GM18505 (cell line): Measurements from ENCODE around the gene ADAM33.

Source experiments
- ATAC-seq: cut with Tn5 transposase; IDR thresholded peaks from one replicate; pipeline ENCODE4 v1.9.1; 2021; ENCODE audit not compliant: unreplicated experiment
- POLR2A ChIP-seq: IDR thresholded peaks from 4 replicates; pipeline ENCODE4 v1.6.1; 2011; ENCODE audit warnings: borderline replicate concordance; ENCODE audit not compliant: insufficient read depth, insufficient read length; ENCODE audit errors: extremely low read depth

ADAM33 gene

DNA sequence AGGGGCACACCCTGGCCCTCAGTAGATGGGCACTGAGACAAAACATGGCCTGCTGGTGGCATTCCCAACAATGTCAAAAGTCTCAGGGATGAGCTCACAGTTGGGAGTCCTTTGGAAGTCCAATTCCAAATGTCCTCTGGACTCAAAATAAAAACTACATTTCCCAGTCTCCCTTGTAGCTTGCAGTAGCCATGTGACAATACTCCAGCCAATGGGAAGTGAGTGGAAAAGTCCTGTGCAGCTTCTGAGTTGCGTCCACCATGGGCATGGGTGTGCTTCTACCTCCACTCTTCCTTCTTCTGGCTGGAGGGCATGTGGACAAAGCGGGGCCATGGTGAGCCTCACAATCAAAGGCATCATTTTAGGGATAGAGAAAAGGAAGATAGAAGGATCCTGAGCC lies 5.8 kb upstream of the ADAM33 start:
- TF ChIP-seq POLR2A: no peak
- ATAC-seq: no peak

DNA sequence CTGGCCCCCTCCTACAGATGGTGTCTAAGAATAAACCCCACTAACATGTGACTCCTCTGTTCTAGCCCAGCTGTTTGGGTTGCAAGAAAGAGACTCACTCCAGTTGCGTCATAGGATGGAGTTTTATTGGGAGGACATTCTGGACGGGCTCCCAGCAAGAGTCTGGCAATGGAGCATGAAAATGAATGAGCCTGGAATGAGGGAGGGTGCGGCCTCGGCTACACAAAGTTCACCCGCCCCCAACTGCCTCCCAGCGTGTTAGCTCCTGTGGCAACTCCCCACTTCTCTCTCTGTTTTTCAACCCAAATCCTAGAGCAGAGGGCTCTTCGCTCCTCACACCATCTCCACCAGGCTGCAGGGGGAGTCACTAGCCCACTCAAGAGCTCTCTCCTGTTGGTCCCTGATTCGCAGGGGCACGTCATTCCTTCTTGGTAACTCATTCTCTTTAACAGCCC lies 5.1 kb upstream of the ADAM33 start:
- ATAC-seq: no peak

DNA sequence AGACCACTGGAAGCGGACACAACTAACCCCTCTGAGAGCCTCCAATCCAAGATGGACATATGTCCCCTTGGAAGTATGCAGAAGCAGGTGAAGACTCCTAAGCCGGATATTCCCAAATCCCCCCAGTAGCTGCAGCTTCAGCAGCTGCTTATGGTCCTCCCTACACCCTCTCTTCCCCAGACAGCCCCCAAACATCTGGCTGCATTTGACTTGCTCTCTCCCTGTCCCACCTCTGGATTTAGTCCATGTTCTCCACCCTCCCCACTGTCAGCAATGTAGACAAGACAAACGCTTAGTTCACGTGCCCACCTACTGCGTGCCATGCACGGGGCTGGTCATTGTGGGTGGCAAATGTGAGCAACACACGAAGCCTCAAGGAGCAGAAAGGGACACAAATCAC lies 4.6 kb upstream of the ADAM33 start:
- TF ChIP-seq POLR2A: no peak
- no peak for ATAC-seq

More for the DNA sequence above, 5.1 kb upstream of the ADAM33 start:
- TF ChIP-seq POLR2A: no peak

DNA sequence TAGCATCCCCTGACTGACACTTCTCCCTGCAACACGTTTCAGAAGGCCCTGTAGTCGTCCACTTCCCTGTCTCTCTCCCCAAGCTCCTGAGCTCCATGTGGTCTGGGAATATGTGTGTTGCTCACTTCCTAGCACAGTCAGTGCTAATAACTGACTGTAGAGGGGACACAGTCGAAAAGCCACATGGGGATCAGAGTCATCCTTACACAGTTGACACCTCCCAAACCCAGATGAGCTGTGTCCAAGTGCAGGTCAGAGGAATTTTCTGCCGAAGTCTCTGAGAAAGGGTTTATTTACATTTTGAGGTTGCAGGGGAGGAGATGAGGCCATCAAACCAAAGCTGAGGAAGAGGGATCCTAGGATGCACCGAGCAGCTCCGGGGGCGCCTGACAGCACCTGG lies 3.5 kb upstream of the ADAM33 start:
- no peak for TF ChIP-seq POLR2A
- no peak for ATAC-seq

DNA sequence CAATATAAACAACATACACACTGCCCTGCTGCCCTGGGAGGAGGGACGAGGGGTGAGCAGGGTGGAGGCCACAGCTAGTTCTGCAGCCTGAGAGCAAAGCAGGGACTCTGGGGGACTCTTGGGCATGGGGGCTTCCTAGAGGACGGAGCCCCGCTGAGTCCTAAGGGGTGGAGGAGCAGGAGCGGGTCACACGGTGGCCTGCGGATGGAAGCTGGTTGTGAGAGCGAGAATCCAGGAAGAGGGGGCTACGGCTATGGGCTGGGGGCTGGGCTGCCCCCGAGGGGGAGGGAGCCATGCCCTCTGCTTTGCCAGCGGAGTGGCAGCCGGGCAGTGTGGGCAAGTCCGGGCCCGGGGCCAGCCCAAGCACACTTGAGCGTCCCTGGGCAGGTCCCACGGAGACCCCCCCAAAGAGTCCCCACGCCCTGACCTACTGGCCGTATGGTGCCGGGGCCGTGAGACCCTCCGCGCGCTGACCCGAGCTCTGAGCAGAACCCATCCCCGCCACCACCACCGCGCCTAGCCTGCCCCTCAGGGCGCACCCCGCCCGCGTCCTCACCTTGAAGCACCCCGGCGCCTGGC lies 369 bp downstream of the ADAM33 start:
- ATAC-seq: no peak
- no peak for TF ChIP-seq POLR2A

DNA sequence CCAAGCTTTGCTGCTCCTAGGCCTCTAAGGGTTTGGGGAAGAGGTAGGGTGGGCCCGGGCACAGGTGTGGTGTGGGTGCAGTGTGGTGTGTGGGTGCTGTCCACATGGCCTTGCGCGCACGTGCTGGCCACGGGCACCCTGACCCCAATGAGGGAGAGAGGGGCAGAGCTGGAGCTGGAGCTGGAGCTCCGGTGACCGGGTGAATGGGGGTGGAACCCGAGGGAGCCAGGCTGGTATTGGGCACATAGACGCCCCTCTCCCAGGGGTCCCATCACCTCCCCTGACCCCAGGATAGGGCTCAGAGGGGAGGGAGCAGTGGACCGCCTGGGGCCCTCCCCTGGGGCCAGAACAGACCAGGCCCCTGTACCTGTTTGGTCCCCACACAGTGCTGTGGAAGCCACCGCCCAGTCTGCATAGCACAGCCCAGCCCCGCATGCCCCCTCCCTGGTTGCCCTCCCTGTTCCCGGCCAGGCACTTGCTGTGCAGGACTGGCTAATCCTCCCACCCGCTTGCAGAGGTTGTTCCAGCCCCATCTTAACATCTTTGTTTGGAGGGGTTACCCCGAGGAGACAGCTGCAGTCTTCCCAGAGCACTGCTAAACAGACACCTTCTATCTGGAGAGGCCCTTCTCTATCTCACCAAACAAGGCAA lies 984 bp downstream of the ADAM33 start:
- TF ChIP-seq POLR2A: no peak
- ATAC-seq: no peak

DNA sequence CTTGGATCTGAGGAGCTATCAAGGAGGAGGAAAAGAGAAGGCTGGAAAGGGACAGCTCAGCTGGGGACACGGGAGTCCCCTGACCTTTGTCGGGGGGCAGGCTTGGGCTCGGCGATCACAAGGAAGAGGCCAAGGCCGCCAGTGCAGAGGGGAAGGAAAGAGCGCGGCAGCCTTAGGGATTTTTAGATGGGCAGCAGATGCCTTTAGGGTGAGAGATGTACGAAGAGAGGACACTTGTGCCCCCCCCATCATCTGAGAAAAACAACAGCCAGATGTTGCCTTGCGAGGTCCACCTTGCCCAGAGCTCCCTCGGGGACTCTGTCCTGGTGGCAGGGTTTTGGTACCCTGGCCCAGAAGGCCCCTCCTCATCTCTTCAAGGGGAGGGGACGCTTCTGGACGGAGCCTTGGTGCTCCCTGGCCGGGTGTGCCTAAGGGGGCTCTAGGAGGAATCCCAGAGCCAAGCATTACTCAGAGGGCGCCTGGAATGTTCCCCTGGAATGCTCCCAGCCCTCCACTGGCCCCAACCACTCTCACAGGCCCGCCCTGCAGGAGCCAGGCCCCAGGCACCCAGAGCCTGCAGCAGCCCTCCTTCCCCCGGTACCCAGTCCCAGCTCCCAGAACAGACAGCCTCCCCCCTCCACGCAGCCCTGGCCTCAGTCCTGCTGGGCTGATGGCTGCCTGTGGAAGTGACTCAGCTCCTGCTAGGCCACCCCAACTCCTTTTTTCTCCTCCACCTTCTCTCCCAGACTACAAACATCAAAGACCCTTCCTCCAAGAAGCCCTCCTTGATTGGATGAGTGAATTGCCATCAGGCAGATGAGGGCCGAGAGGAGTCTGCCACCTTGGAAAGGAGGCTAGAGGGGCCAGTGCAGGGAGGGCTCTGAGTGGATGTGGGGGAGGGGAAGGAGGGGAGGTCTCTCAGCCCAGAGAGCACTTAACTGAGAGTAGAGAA lies 1.8 kb downstream of the ADAM33 start:
- TF ChIP-seq POLR2A: no peak
- no peak for ATAC-seq

DNA sequence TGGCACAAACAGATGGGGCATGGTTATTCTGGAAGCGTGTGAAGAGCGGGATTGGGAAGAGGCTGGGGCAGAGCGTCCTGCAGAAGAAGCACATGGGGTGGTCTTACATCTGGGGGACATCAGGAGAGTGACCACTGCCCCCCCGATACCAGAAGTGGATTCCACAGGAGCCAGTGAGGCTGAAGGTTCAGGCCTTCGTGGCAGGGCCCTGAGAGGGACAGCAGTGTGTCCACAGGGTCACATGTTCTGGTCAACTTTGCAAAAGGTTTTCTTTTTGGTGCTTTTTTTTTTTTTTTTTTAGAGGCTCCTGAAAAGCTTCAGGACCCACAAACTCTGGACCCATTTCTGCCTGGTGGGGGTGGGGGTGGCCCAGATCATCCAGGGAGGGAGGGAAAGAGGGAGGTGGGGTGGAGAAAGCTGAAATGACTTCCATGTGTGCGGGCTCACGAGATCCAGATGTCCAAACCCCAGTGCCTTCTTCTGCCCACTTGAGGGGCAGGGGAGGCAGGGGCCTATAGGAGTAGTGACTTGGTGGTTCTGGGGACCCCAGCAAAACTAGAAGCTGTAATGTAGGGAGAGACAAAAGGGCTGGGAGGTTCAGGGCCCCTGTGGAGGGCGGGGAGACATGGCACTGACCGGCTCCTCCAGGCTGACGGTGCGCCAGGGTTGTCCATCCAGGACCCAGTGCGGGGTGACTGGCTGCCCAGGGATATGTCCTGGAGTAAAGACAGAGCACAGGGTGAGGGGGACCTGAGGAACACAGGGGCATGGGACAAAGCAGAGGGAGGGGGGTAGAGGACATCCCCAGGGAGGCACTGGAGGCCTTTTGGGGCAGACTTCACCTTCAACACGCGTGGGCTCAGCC lies 2.7 kb downstream of the ADAM33 start:
- ATAC-seq: no peak

DNA sequence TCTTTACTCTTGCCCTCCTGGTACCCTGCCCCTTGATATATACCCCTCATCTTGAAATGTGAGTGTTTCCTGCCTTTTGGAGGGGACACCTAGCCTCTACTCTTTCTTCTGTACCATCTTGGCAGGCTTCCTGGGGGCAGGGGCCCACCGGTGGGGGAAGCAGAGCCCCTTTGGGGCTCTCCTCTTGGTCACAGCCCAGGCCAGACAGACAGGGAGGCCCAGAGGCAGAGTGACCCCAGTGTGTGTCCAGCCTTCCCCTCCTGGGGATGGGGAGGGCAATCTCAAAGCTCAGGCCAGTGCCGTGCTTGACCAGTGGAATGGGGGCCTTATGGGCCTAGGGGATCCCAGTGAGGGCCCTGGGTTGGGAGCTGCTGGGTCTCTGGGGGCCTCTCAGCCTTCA lies 3.6 kb downstream of the ADAM33 start:
- no peak for ATAC-seq
- TF ChIP-seq POLR2A: no peak

More for the DNA sequence above, 2.7 kb downstream of the ADAM33 start:
- TF ChIP-seq POLR2A: no peak

DNA sequence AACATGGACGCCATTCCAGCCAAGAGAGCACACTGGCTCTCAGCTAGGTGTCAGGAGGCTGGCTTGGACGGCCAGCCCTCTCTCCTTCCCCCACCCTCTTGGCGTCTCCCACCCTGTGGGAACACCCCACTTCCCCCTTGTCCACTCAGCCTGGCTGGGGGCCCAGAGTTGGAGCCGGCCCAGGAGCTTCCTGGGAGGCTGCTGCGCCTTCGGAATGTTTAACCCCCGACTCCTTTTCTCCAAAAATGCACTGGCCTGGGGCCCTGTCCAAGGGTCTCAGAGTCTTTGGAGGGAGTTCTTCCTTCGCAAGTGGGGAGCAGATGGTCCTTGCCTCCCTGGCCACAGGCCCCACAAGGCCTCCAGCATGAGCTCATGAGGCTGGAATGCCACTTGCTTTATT lies 4.1 kb downstream of the ADAM33 start:
- TF ChIP-seq POLR2A: no peak

DNA sequence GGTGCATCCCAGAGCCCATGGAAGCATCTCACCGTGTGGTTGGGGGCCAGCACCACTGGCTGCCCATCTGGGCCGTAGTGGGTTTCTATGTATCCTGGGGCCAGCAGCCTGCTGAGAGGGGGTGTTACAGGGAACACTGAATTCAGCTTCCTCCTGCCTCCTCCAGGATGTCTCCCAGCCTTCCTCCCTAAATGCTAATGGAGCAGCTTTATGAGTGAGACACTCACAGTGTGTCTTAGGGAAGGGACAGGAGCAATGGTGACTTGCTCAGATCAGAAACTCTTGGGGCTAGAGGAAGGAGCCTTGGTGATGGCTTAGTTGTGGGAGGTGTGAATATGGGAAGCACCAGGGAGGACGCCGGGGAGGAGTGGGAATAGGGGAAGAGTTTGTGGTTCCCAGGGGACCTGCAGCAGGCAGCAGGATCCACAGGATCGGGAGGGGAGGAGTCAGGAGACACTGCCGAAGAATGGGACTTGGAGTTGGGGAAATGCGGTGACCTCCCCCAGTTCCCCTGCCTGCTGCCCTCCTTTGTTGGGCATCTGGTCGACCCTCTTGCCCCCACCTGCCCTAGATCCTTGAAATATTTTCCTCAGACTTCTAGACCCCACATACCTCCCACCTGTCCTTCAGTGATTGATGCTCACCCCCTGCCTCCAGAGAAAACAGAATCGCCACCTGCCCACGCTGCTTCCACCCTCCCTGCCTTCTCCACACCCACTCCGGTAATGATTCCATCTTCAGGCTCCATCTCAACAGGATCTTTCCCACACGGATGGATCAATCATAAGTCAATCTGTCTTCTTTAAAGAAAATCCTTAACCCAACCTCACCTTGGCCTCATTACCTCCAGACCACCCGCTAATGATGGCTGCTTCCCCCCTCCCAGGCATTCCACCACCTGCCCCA lies 6.6 kb downstream of the ADAM33 start:
- no peak for ATAC-seq
- no peak for TF ChIP-seq POLR2A

More for the DNA sequence above, 4.1 kb downstream of the ADAM33 start:
- no peak for ATAC-seq

DNA sequence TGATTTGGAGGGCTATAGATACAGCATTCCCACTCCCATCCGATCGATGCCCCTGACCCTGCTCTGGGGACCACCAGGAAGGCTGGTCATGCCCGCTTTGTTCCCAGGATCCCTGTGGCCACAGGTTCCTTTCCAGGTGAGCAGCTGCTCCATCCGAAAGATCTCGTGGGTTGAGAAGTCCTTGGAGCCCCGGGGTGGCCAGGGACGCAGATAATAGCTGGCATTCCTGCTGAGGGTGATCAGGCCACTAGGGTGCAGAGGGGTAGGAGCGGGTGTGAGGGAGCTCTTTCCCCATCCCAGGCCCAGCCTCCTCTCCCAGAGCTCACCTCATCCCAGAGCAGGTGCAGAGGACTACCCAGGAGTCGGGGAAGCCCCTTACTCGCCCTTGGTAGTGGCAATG lies 7.4 kb downstream of the ADAM33 start:
- no peak for TF ChIP-seq POLR2A

More for the DNA sequence above, 7.4 kb downstream of the ADAM33 start:
- no peak for ATAC-seq
